NB4 (cell line): ENCODE results near the gene MLANA.

Source experiments
- TF ChIP-seq, protein P1 (sequence below): IDR thresholded peaks from 2 replicates; pipeline ENCODE4 v1.6.1; 2011; ENCODE audit warnings: low read depth, low read length
- TF ChIP-seq, protein P2 (sequence below): IDR thresholded peaks from one replicate; pipeline ENCODE4 v1.5.1; 2012; ENCODE audit warnings: low read depth, low read length

GRCh38 chr9:5879419-5880181, 11.1 kb upstream of the MLANA start:
- TF ChIP-seq, protein P1, sequence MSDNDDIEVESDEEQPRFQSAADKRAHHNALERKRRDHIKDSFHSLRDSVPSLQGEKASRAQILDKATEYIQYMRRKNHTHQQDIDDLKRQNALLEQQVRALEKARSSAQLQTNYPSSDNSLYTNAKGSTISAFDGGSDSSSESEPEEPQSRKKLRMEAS = no peak; the same call in 1 of the 2 replicates
- TF ChIP-seq, protein P2, sequence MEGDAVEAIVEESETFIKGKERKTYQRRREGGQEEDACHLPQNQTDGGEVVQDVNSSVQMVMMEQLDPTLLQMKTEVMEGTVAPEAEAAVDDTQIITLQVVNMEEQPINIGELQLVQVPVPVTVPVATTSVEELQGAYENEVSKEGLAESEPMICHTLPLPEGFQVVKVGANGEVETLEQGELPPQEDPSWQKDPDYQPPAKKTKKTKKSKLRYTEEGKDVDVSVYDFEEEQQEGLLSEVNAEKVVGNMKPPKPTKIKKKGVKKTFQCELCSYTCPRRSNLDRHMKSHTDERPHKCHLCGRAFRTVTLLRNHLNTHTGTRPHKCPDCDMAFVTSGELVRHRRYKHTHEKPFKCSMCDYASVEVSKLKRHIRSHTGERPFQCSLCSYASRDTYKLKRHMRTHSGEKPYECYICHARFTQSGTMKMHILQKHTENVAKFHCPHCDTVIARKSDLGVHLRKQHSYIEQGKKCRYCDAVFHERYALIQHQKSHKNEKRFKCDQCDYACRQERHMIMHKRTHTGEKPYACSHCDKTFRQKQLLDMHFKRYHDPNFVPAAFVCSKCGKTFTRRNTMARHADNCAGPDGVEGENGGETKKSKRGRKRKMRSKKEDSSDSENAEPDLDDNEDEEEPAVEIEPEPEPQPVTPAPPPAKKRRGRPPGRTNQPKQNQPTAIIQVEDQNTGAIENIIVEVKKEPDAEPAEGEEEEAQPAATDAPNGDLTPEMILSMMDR = no peak
